Dermis blood vessel endothelial cell (primary cell): Measurements from ENCODE around the gene CDKN2B-AS1. TPM values are rescaled to one million over a fixed set of nuclear protein-coding genes. Genes with fewer than 3 reads are reported as not detected.

Source experiments
- DNase-seq: peaks from one replicate; pipeline ENCODE4 v3.0.0; 2010
- total RNA-seq: library from RNA; depleted of rRNA; stranded (reverse); fragments of >200 nt; gene quantifications from 2 replicates; pipeline ENCODE4 v1.2.3, GENCODE V29; 2014

CDKN2B-AS1 gene
- total RNA-seq, 1 donor from 2014 or later = 2.2 TPM

GRCh38 chr9:21982861-21983560, 11.6 kb upstream of the CDKN2B-AS1 start:
- no peak for DNase-seq

- no peak for DNase-seq
Measured at GRCh38 chr9:21983561-21983935, 11.0 kb upstream of the CDKN2B-AS1 start.

- DNase-seq = no peak
Measured at GRCh38 chr9:21984101-21984500, 10.5 kb upstream of the CDKN2B-AS1 start.

- DNase-seq = no peak
Measured at GRCh38 chr9:21985964-21986667, 8.5 kb upstream of the CDKN2B-AS1 start.

- no peak for DNase-seq
Measured at GRCh38 chr9:21988056-21988990, 6.3 kb upstream of the CDKN2B-AS1 start.

GRCh38 chr9:21989440-21990189, 5.0 kb upstream of the CDKN2B-AS1 start:
- peak; percentile 23 for DNase-seq

GRCh38 chr9:21991072-21991959, 3.3 kb upstream of the CDKN2B-AS1 start:
- no peak for DNase-seq

DNA sequence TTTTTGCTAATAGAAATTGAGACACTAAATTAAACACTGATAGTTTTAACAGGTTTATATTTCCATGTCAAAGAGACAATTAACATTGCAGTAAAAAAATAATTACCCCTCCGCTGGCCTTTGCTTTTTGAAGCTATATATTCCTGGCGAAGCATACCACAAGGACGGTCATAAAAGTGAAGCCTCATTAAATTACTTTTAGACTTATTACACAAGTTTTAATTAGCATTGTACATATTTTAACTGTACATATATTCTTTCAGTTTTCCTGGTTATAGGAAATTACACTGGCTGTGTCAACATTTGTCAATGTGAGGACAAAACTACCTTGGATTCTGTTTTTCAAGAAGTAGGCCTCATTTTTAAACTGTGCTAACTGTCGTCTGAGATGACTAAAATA, 1.6 kb upstream of the CDKN2B-AS1 start:
- DNase-seq = no peak

DNA sequence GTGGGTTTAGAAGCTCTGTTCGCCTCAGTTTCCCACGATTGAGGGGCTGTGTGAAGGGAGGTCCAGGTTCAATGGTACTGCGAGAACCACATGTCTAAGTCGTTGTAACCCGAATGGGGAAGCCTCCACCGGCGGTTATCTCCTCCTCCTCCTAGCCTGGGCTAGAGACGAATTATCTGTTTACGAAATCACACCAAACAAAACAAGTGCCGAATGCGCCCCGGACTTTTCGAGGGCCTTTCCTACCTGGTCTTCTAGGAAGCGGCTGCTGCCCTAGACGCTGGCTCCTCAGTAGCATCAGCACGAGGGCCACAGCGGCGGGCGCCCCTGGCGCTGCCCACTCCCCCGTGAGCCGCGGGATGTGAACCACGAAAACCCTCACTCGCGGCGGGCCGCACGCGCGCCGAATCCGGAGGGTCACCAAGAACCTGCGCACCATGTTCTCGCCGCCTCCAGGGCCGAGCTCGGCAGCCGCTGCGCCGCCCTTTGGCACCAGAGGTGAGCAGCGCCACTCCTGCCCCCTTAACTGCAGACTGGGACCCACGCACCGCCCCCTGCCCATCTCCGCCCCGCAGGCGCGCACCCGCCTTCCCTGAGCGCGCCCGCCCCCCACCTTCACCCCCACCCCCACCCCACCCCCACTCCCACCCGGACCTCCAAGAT, 567 bp upstream of the CDKN2B-AS1 start, which contains the start of gene CDKN2A:
Gene CDKN2A (minus strand): TSS at position 500 of the 663 bp plus-strand sequence.
- DNase-seq = peak; percentile 64

DNA sequence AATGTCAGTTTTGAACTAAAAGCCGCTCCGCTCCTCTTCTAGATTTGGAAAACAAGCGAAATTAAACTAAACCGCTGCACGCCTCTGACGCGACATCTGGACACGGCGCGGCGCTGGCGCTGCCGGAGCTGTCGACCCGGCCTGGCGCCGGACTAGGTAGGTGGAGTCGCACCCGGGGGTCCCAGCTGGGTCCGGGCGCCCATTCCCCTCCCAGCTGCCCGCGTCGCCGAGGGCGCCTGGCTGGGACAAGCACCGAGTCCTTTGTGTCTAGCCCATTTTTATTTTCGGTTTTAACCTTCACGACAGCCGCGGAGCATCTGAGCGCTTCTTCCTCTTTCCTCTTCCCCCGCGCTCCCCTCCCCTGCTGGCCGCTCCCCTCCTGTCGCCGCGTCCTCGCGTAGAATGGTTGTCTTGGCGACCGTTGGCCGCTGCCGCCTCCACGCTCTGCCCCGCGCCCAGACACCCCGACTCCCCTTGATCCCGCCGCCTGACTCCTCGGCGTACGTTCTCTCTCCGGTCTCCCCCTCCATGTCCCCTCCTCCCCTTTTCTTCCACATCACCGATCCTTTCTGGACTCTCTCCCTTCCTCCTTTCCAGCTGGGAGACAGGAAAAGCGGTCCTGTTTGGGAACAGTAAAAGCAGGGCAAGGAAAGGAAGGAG, 545 bp downstream of the CDKN2B-AS1 start:
- DNase-seq = peak; percentile 77

DNA sequence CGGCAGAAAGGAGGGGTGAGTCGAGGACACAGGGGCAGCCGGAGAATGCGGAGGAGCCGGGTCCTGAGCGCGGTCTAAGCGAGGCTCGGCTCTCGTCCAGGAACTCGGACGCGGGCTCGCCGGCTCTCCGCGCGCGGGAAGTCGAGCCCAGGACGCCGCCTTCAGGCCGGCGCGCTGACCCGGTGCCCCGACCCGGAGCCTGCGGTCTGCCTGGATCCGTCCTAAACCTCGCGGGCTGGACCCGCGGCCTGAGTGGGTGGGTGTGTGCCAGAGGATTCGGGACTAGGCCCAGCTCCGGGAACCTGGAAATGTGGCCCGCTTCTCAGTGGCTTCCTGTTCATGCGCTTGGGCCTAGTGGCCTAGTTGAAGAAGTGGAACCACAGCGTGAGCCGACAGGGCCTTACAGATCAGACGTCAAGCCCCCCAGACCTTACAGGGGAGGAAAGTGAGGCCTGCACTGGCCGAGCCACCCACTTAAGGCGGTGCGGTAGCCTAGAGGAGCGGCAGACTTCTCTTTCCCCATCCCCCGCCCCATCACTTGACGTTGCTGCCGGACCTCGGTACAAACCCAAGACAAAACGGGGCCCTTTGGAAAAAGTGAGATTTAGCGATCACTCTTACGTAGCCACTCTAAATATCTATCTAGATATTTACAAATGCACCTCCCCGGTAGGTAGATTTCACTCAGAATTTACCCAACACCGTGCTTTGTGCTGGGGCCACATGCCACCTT, 1.2 kb downstream of the CDKN2B-AS1 start:
- peak; percentile 71 for DNase-seq

DNA sequence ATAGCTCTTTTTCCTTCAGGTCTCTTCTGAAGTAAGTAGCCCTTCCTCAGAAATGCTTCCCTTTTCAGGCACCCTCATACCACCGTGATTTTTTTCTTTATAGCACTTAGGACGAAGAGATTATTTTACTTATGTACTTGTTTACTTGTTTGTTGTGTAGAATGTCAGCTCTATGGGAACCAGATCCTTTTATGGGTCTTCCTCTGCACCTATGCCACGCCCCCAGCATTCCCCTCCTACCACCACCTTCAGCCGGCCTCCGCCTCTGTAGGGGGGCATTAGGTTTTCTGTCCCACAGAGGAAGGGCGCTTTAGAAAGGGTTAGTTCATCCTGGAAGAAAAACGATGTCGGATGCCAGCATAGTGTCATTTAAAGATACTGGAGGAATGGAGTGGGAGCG, 1.8 kb downstream of the CDKN2B-AS1 start:
- DNase-seq = no peak

GRCh38 chr9:21996858-21997257, 2.3 kb downstream of the CDKN2B-AS1 start:
- no peak for DNase-seq

DNA sequence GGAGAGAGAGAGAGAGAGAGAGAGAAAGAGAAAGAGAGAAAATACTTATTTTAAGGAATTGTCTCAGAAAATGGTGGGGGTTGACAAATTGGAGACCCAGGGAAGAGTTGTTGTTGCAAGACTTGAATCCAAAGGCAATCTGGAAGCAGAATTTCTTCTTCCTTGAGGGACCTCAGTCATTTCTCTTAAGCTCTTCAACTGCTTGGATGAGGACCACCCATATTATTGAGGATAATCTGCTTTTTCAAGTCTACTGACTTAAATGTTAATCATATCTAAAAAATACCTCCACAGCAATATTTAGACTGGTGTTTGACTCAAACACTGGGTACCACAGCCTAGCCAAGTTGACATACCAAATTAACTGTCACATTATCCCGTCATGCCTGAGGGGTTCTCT, 2.9 kb downstream of the CDKN2B-AS1 start:
- no peak for DNase-seq

DNA sequence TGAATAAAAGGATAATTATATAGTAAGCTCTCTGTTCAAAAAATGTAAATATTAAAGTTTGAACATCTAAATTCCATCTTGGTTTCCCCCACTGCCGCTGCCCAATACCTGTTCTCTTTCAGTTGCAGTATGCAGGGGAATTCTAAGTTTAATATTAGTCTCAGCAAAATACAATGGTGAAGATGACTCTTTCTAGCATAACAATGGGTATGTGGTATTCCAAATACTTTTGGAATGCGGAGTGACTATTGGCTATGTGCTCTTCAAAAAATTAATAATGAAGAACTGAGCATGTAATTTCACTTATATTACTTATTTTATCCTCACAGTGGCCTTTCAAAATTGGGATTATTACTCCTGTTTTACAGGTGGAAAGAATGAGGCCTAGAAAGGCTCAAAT, 3.4 kb downstream of the CDKN2B-AS1 start:
- no peak for DNase-seq

- DNase-seq = no peak
Measured at GRCh38 chr9:22002038-22002437, 7.4 kb downstream of the CDKN2B-AS1 start.

DNA sequence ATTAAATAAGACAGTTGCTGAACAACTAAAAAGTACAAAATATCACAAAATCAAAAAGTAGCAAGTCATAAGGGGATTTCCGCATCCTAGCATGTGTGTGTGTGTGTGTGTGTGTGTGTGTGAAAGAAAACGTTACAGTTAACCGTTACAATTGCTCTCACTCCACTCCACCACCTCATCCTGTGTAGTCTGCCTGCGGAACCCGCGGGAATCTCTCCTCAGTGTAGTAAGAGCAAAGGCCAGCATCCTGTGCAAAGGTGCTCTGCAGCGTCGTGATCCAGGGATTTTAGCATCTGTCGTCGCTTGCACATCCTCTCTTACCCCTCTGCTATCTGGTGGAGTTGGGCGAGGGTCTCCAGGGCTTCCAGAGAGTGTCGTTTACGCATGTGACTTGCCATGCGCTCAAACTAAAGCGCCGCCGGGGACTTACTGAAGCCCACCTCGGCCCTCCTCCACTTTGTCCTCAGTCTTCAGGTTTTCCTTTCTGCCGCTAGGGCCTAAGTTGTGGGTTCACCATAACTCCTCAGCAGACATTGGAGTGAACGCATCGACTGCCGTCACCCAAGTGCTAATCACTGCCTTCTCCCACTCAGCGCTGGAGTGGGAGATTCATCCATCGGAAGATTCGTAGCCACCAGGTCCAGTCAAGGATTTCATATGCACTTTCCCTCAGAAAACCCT, 10.6 kb downstream of the CDKN2B-AS1 start:
- DNase-seq = peak; percentile 56

DNA sequence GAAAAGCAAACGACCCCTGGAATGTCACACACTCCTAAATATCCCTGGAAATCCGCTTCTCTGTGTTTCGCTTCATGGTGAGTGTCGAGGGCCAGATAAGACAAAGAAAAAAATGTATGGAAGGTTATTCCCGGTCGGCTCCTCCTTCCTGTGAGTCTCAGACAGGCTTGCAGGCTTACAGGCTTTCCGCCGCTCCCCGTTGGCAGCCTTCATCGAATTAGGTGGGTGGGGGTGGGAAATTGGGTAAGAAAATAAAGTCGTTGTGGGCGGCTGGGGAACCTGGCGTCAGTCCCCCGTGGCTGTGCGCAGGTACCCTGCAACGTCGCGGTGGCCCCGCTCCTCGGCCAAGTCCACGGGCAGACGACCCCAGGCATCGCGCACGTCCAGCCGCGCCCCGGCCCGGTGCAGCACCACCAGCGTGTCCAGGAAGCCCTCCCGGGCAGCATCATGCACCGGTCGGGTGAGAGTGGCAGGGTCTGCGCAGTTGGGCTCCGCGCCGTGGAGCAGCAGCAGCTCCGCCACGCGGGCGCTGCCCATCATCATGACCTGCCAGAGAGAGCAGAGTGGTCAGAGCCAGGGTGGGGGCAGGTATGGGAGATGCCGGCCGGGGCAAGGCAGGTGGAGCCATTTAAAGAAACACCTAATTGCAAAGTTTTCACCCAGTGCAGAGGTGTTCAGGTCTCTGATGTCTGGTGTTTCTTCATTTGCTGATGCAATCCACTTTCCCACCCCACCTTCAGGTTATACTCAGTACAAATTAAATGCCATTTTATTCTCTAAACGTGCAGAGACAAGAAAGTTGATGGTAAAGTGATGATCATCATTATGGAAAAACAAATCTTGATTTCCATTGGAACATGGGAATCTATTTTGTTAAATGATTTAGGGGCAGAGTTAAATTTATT, 11.4 kb downstream of the CDKN2B-AS1 start:
- peak; percentile 25 for DNase-seq
